ENCODE data around the gene ENKD1.

Gene ENKD1

DNA sequence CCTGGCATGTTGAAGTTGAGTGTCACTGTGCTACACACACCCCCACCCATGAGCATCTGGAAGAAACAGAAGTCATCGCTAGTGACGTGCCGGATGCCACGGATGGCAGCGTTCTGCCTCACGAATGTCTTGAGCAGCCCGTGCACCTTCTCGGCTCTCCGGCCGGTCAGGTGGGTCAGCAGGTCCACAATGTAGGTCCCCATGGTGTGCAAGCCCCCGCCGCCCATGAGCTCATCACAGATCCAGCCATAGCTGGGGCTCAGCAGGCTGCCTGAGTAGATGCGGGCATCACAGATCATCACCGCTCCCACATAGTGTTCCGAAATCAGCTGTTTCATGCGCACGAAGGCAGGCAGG lies 9.0 kb upstream of the ENKD1 start:
- DNase-seq (ENCODE audit: low read depth), result no peak
- TF ChIP-seq, protein P1, sequence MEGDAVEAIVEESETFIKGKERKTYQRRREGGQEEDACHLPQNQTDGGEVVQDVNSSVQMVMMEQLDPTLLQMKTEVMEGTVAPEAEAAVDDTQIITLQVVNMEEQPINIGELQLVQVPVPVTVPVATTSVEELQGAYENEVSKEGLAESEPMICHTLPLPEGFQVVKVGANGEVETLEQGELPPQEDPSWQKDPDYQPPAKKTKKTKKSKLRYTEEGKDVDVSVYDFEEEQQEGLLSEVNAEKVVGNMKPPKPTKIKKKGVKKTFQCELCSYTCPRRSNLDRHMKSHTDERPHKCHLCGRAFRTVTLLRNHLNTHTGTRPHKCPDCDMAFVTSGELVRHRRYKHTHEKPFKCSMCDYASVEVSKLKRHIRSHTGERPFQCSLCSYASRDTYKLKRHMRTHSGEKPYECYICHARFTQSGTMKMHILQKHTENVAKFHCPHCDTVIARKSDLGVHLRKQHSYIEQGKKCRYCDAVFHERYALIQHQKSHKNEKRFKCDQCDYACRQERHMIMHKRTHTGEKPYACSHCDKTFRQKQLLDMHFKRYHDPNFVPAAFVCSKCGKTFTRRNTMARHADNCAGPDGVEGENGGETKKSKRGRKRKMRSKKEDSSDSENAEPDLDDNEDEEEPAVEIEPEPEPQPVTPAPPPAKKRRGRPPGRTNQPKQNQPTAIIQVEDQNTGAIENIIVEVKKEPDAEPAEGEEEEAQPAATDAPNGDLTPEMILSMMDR (conservative IDR thresholded peaks at IDR 0.05; ENCODE audit: control insufficient read depth, insufficient read depth, low read depth, low read length), result no peak
- no peak overlapping the region for H3K4me3 ChIP-seq (ENCODE audit: control insufficient read depth, low read depth, low read length)

DNA sequence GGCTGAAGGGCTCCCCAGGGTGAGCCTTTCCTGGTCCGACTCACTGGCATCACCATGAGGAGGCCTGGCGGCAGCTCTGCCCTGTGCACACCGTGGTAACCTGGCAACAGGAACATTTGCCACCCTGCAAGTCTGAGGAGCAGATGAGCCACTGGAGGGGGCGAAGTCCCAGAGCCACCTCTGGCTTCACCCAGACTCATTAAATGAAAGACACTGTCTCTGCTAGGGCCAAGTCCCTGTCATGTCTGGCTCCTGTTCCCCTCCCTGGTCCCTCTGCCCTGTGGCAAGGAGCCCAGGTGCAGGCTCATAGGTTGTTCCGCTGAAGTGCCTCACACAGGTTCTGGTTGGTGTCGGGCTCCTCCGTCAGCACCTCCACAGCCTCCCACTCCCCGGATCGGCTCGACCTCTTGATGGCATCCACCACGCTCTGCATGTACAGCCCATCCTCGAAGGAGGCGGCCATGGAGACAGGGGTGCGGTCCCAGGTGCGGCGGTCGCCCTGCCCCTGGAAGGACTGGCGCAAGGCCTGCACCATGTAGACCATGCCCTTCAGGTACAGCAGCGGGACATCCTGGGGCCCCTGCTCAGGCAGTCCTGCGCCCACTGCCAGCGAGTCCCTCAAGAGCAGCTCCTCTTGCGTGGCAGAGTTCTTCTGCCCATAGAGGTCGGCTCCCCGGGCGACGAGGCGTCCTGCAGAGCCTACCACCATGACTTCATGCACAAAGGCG lies 8.5 kb upstream of the ENKD1 start:
- TF ChIP-seq, protein P1 (conservative IDR thresholded peaks at IDR 0.05; ENCODE audit: control insufficient read depth, insufficient read depth, low read depth, low read length), result no peak
- no peak for DNase-seq (ENCODE audit: low read depth)
- no peak overlapping the region for H3K4me3 ChIP-seq (ENCODE audit: control insufficient read depth, low read depth, low read length)

- H3K4me3 ChIP-seq (ENCODE audit: control insufficient read depth, low read depth, low read length), result no peak overlapping the region
- TF ChIP-seq, protein P1 (conservative IDR thresholded peaks at IDR 0.05; ENCODE audit: control insufficient read depth, insufficient read depth, low read depth, low read length), result no peak
- peak; percentile 27 for DNase-seq (ENCODE audit: low read depth)
These were observed 7.4 kb upstream of the ENKD1 start for GRCh38 chr16:67673712-67674580.

- peak; percentile 74 for DNase-seq (ENCODE audit: low read depth)
- no peak overlapping the region for H3K4me3 ChIP-seq (ENCODE audit: control insufficient read depth, low read depth, low read length)
These were observed 6.5 kb upstream of the ENKD1 start for GRCh38 chr16:67672739-67673662.

DNA sequence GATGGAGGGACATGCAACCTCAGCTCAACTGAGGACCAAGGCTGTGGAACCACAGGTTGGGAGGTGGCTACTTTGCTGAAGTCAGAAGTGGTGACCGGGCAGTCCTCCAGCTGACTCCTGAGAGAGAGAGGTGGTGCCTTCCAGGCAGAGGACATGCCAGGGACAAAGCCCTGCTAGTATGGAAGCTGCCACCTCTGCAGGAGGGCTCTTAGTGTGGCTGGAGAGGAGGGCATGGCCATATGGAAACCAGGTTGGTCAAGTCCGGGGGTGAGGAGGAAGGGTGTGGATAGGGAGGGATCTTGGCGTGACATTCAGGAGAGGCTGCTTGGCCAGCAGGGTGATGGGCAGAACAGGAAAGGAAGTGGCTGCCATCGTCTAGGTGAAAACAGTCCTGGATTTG lies 5.8 kb upstream of the ENKD1 start:
- H3K4me3 ChIP-seq (ENCODE audit: control insufficient read depth, low read depth, low read length), result no peak overlapping the region

More at GRCh38 chr16:67672739-67673662, 6.5 kb upstream of the ENKD1 start:
- TF ChIP-seq, protein P1 (conservative IDR thresholded peaks at IDR 0.05; ENCODE audit: control insufficient read depth, insufficient read depth, low read depth, low read length), result peak; percentile 90

More for the DNA sequence above, 5.8 kb upstream of the ENKD1 start:
- TF ChIP-seq, protein P1 (conservative IDR thresholded peaks at IDR 0.05; ENCODE audit: control insufficient read depth, insufficient read depth, low read depth, low read length), result no peak
- no peak for DNase-seq (ENCODE audit: low read depth)
